COLO668 (cell line): ENCODE results near the gene STIM2.
"Not testable (repeated sequence)": the region's sequence is repeated elsewhere in the genome, so short reads cannot be mapped to it uniquely, and the experiment has no call there.

Source experiments
- DNase-seq: peaks from one replicate; lab custom pipeline; 2025; ENCODE audit not compliant: unreplicated experiment; lab: John Stamatoyannopoulos, UW

STIM2 gene

GRCh38 chr4:26866781-26867180 lies 6.1 kb downstream of the STIM2 start:
- DNase-seq = no peak

GRCh38 chr4:26867914-26868684 lies 7.5 kb downstream of the STIM2 start:
- no peak for DNase-seq

GRCh38 chr4:26870576-26871262 lies 10.1 kb downstream of the STIM2 start:
- no peak for DNase-seq

- DNase-seq = no peak
Measured at GRCh38 chr4:26871611-26872010, 11.0 kb downstream of the STIM2 start.

GRCh38 chr4:26873391-26874026 lies 12.9 kb downstream of the STIM2 start:
- no peak for DNase-seq

GRCh38 chr4:26874110-26874509 lies 13.5 kb downstream of the STIM2 start:
- DNase-seq = no peak

- no peak for DNase-seq
Measured at GRCh38 chr4:26877406-26877805, 16.8 kb downstream of the STIM2 start.

- DNase-seq = no peak
Measured at GRCh38 chr4:26877961-26878360, 17.3 kb downstream of the STIM2 start.

- DNase-seq = no peak
Measured at GRCh38 chr4:26878794-26879391, 18.3 kb downstream of the STIM2 start.

GRCh38 chr4:26879805-26880204 lies 19.2 kb downstream of the STIM2 start:
- DNase-seq = no peak

- DNase-seq = no peak
Measured at GRCh38 chr4:26884026-26884425, 23.4 kb downstream of the STIM2 start.

GRCh38 chr4:26884486-26884988 lies 23.9 kb downstream of the STIM2 start:
- no peak for DNase-seq

- no peak for DNase-seq
Measured at GRCh38 chr4:26885912-26886274, 25.3 kb downstream of the STIM2 start.

GRCh38 chr4:26887143-26887542 lies 26.5 kb downstream of the STIM2 start:
- DNase-seq = no peak

GRCh38 chr4:26887809-26888208 lies 27.2 kb downstream of the STIM2 start:
- DNase-seq = no peak

- no peak for DNase-seq
Measured at GRCh38 chr4:26889356-26889755, 28.7 kb downstream of the STIM2 start.

GRCh38 chr4:26891054-26891453 lies 30.4 kb downstream of the STIM2 start:
- DNase-seq = no peak

- DNase-seq = no peak
Measured at GRCh38 chr4:26891867-26892266, 31.2 kb downstream of the STIM2 start.

GRCh38 chr4:26892480-26893150 lies 32.0 kb downstream of the STIM2 start:
- no peak for DNase-seq

GRCh38 chr4:26893491-26893890 lies 32.9 kb downstream of the STIM2 start:
- DNase-seq = no peak

GRCh38 chr4:26894881-26895280 lies 34.2 kb downstream of the STIM2 start:
- not testable (repeated sequence) for DNase-seq
